ENCODE results near the gene THAP5. TPM values are rescaled to one million over a fixed set of nuclear protein-coding genes. Genes with fewer than 3 reads are reported as not detected.

THAP5 gene
- polyA plus RNA-seq, 3 donors, result 3.0 to 10.7 (median 9.9) TPM

DNA sequence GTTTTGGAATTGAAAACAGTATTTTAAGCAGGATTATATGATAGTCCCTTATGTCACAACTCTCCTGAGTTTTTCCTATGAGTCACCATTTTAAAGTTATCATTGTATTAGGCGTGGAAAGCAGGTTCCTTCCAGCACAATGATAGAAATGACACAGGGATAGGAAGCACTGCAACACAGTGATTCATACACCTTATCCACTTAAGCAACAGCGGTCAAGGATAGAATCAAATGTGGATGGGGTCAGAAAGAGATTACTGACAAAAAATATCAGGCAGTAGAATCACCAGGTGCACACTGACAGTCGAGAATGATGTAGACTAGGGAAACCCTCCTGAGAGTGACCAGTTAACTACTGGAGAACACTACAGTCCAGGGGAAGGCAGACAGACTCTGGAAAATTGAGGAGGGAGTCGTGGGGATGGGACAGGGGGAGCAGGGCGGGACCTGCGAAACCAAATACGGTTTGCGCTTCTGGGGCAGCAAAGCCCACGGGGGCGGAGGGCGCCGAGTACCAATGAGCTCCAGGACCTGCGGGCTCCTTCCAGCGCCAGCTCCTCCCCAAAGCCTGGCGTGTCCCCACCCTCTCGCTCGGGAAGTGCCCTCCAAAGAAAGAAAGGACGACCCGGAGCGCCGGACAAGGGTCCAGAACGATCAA lies 44.0 kb downstream of the THAP5 start:
- TF ChIP-seq, protein P1, sequence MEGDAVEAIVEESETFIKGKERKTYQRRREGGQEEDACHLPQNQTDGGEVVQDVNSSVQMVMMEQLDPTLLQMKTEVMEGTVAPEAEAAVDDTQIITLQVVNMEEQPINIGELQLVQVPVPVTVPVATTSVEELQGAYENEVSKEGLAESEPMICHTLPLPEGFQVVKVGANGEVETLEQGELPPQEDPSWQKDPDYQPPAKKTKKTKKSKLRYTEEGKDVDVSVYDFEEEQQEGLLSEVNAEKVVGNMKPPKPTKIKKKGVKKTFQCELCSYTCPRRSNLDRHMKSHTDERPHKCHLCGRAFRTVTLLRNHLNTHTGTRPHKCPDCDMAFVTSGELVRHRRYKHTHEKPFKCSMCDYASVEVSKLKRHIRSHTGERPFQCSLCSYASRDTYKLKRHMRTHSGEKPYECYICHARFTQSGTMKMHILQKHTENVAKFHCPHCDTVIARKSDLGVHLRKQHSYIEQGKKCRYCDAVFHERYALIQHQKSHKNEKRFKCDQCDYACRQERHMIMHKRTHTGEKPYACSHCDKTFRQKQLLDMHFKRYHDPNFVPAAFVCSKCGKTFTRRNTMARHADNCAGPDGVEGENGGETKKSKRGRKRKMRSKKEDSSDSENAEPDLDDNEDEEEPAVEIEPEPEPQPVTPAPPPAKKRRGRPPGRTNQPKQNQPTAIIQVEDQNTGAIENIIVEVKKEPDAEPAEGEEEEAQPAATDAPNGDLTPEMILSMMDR (IDR thresholded peaks at IDR 0.05), result no peak
- no peak overlapping the region for H2AFZ ChIP-seq (ENCODE audit: insufficient read depth, low read depth, low read length, poor library complexity, severe bottlenecking)
- peaks cover 42% of the 10 kb centered on the region for H4K20me1 ChIP-seq (ENCODE audit: insufficient read depth, low read length)
- H3K9ac ChIP-seq (ENCODE audit: insufficient read depth, low read length, poor library complexity, severe bottlenecking), result peak overlapping the region; percentile 99
- WGBS (ENCODE audit: insufficient coverage), result 0% methylated on average over 19 of the region's 22 CpGs
- Mint-ChIP-seq H3K27me3 (ENCODE audit: low read depth in 3 of 3) (peaks cover 1 to 4% (median 3%) of the 10 kb centered on the region in 3 donors), H3K9me3 (no peaks in the 10 kb centered on the region), H3K4me3 (peak overlapping the region; percentile 96 to 99), H3K27ac (peak overlapping the region; percentile 99 to 100 (median 100)), H3K4me1 (peaks cover 36% of the 10 kb centered on the region), H3K36me3 (peaks cover 21 to 24% of the 10 kb centered on the region in 2 donors)
- H3K4me2 ChIP-seq (replicated peaks; ENCODE audit: extremely low read depth, low read length, poor library complexity, severe bottlenecking), result peak overlapping the region; percentile 83
- no peaks in the 10 kb centered on the region for H3K9me3 ChIP-seq (replicated peaks in 1 of 2; ENCODE audit: control insufficient read depth in 1 of 2, insufficient read depth in 1 of 2, low read length in 2 of 2)
- H3K27ac ChIP-seq (ENCODE audit: low read depth in 1 of 2, low read length in 2 of 2), result peak overlapping the region; percentile 96 to 100
- peaks cover 23 to 34% of the 10 kb centered on the region in 2 donors for H3K4me1 ChIP-seq (ENCODE audit: control insufficient read depth in 1 of 2, insufficient read depth in 2 of 2, low read length in 2 of 2)
- peaks cover 4 to 16% of the 10 kb centered on the region in 2 donors for H3K36me3 ChIP-seq (replicated peaks in 1 of 2; ENCODE audit: control insufficient read depth in 1 of 2, insufficient read depth in 2 of 2, low read length in 2 of 2)
- H3K27me3 ChIP-seq (ENCODE audit: control insufficient read depth in 2 of 2, insufficient read depth in 2 of 2, low read length in 2 of 2), result no peaks in the 10 kb centered on the region
- intact Hi-C loops (cut with micrococcal nuclease), result no loop called here
- DNase-seq, result peak; percentile 83 to 96 (median 94)
- H3K79me2 ChIP-seq (ENCODE audit: insufficient read depth, low read length), result peaks cover 45% of the 10 kb centered on the region
- peak overlapping the region; percentile 82 to 98 (median 82) for H3K4me3 ChIP-seq (replicated peaks in 1 of 3; ENCODE audit: low read depth in 2 of 3, low read length in 3 of 3)

DNA sequence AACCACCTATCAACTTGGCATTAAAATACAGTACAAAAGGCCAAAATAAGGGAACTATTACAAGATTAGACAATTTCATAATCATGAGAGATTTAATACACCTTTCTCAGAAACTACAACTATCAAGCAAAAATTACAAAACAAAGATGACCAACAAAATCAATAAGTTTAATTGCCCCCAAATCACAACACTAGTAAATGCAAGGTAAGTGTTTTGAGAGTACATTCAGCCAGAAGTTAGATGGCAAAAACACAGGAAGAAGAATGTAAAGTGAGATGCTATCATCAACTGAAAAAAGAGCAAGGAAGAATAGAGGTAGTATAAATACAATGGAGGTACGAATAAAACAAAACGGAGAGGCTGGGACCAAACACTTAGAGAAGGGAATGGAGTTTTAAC lies 46.7 kb downstream of the THAP5 start:
- Mint-ChIP-seq H3K36me3 (peaks cover 44 to 47% of the 10 kb centered on the region in 2 donors), H3K9me3 (peaks cover 0 to 6% (median 2%) of the 10 kb centered on the region in 7 donors), H3K4me3 (no peak overlapping the region), H3K27me3 (ENCODE audit: low read depth in 3 of 3) (peaks cover 0 to under 1% (median 0%) of the 10 kb centered on the region in 3 donors), H3K27ac (peak overlapping the region in 4 of 7 donors; percentile 1 to 47 (median 20)), H3K4me1 (peaks cover 39% of the 10 kb centered on the region)
- Histone ChIP-seq H3K9me3 (replicated peaks in 1 of 2; ENCODE audit: control insufficient read depth in 1 of 2, insufficient read depth in 1 of 2, low read length in 2 of 2) (no peaks in the 10 kb centered on the region), H3K27ac (ENCODE audit: low read depth in 1 of 2, low read length in 2 of 2) (no peak overlapping the region), H3K79me2 (ENCODE audit: insufficient read depth, low read length) (peaks cover 71% of the 10 kb centered on the region), H3K4me3 (replicated peaks in 1 of 3; ENCODE audit: low read depth in 2 of 3, low read length in 3 of 3) (peak overlapping the region in 1 of 3 experiments; percentile 98), H3K9ac (ENCODE audit: insufficient read depth, low read length, poor library complexity, severe bottlenecking) (no peak overlapping the region), H4K20me1 (ENCODE audit: insufficient read depth, low read length) (peaks cover 59% of the 10 kb centered on the region), H3K4me2 (replicated peaks; ENCODE audit: extremely low read depth, low read length, poor library complexity, severe bottlenecking) (peak overlapping the region; percentile 3), H2AFZ (ENCODE audit: insufficient read depth, low read depth, low read length, poor library complexity, severe bottlenecking) (no peak overlapping the region), H3K36me3 (replicated peaks in 1 of 2; ENCODE audit: control insufficient read depth in 1 of 2, insufficient read depth in 2 of 2, low read length in 2 of 2) (peaks cover 21 to 41% of the 10 kb centered on the region in 2 donors), H3K27me3 (ENCODE audit: control insufficient read depth in 2 of 2, insufficient read depth in 2 of 2, low read length in 2 of 2) (no peaks in the 10 kb centered on the region), H3K4me1 (ENCODE audit: control insufficient read depth in 1 of 2, insufficient read depth in 2 of 2, low read length in 2 of 2) (peaks cover 23 to 34% of the 10 kb centered on the region in 2 donors)
- TF ChIP-seq, protein P1 (IDR thresholded peaks at IDR 0.05), result no peak
- WGBS (ENCODE audit: insufficient coverage), result 100% methylated on average over 2 of the region's 2 CpGs
- DNase-seq, result no peak
- intact Hi-C loops (cut with micrococcal nuclease), result no loop called here

All from CD14-positive monocyte (primary cell).